ENCODE results near the gene HBS1L.
"Not testable (repeated sequence)": the region's sequence is repeated elsewhere in the genome, so short reads cannot be mapped to it uniquely, and the experiment has no call there.

Gene HBS1L

DNA sequence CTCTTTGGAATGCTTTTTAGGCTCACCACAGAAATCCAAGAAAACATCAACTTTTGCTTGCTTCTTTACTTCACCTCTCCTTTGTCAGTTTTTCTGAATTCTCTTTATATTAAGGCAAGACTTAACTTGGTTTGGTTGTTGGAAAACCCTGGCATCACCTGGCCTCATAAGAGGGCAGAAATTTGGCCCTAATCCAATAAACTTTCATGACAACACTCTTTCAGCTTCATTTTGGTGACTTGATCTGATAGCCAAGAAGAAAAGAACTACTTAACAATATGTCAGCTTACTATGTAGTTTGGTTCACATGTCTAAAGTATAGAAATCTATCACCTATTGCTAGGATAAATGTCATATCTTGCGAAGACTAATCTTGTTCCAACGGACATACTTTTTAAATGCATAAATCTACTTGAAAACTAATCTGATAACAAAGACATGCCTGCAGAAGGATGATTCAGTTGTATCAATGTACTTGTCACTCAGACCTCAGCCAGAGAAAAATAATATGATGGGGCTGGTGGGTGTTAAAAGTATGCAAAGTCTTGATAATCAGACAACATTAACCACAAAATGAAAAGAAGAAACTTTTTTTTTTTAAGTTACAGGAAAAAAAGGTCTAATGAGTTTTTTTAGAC lies 19.3 kb upstream of the HBS1L start:
- DNase-seq, result no peak

DNA sequence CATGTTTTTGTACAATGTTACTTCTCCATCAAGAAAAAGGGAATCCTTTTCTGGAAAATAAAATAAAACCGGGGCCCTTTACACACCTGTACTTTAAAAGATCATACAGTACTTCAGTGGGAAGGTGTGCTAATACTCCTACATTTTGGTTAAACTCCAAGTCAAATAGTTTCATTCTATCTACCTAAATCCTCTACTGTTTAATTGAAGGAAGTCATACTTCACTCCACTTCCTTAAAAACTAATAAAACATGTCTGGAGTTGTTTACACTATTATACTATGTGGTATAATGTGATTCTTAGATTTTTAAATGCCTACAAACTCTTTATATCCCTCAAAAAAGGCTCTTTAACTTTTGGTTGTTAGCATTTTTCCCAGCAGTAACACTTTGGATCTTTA lies 18.6 kb upstream of the HBS1L start:
- DNase-seq, result no peak

DNA sequence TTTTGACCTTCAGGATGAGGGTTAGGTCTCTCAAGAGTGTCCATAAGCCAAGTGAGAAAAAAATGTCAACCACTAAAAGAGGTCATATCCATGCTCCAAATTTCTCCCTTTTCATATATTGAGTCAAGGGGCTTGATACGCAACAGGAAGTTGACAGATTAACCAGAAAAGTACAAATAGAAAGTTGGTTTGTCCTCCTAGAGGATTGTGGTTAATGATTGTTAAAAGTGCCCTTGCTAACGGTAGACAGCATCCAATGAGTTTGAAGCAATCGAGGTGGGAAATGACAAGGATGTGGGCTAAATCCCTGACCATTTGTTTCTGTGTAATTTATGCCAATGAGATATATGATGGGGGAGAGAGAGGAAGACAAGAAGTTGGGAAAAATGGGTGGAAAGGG lies 18.1 kb upstream of the HBS1L start:
- no peak for DNase-seq

DNA sequence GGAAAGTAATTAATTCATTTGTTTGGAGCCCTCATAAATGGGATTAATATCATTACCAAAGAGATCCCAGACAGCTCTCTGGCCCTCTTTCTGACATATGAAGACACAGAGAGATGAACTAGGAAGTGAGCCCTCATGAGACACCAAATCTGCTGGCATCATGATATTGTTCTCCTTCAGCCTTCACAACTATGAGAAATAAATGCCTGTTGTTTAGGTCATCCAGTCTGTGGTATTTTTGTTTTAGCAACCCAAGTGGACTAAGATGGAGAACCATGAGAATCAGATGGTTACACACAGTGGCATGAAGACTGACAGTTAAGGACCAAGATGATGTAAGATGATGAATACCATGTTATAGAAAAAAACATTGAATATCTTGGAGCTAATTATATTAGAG lies 16.9 kb upstream of the HBS1L start:
- DNase-seq, result no peak

- DNase-seq, result no peak
Measured at GRCh38 chr6:135067911-135068310, 13.3 kb upstream of the HBS1L start.

DNA sequence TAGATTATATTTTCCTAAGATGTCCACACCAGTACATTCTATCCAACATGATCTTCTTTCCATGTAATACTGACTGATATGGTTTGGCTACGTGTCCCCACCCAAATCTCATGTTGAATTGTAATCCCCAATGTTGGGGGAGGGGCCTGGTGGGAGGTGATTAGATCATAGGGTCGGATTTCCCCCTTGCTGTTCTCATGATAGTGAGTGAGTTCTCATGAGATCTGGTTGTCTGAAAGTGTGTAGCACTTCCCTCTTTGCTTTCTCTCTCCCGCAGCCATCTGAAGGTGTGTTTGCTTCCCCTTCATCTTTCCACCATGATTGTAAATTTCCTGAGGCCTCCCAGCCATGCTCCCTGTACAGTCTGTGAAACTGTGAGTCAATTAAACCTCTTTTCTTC lies 12.2 kb upstream of the HBS1L start:
- DNase-seq, result no peak

GRCh38 chr6:135066397-135066796 lies 11.8 kb upstream of the HBS1L start:
- no peak for DNase-seq

DNA sequence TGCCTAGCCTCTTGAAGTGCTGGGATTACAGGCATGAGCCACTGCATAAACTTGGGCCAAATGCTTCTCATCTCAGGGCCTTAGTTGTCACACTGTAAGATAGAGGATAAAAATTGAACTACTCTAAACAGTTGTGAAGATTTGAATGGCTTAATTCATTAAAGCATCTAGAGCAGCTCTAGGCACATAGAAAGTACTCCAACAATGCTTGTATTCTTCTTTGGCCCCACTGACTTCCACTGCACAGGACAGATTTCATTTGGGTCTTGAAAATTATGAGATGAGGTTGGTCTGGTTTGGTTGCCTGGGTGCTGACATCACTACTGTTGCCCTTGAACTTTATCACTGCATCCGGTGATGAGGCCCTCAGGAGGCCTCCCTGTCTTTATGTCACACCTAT lies 10.0 kb upstream of the HBS1L start:
- no peak for DNase-seq

DNA sequence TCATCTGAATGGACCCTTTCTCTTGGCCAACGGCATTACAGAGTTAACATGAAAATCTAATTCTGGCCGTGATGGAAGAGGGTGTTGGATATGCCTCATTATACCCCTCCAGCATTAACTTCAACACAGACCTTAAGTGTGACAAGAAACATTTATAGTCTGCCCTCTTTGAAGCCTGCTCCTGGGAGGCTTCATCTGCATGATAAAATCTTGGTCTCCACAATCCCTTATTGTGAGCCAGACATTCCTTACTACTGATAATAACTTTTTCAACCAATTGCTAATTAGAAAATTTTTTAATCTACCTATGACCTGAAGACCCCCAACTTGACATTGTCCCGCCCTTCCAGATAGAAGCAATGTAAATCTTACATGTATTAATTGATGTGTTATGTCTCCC lies 9.3 kb upstream of the HBS1L start:
- no peak for DNase-seq

GRCh38 chr6:135062735-135063134 lies 8.1 kb upstream of the HBS1L start:
- DNase-seq, result no peak

GRCh38 chr6:135060076-135060475 lies 5.5 kb upstream of the HBS1L start:
- no peak for DNase-seq

DNA sequence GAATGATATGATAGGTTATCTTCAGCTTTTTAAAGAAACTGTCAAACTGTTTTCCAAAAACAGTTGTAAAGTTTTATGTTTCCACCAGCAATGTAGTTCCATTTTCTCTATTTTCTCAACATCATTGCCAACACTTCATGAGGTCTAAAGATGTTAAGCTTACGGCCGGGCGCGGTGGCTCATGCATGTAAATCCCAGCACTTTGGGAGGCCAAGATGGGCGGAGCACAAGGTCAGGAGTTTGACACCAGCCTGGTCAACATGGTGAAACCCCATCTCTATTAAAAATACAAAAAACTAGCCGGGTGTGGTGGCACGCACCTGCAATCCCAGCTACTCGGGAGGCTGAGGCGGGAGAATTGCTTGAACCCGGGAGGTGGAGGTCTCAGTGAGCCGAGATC lies 3.7 kb upstream of the HBS1L start:
- not testable (repeated sequence) for DNase-seq

DNA sequence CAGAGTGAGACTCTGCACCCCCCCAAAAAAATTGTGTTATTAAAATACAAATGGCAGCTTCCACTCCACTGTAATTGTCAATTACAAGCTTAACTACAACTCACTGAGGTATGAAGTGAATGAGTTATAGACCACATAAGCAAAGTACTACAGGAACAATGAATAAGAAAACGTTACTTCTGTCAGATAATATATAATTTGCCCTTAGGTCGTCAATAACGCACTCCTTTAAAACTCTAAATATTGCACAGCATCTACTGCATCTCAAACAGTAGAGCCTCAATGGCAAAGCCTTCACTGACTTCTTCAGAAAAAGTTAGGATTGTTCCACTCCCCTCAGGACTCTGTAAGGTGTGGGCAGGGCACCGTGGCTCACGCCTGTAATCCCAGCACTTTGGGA lies 2.0 kb upstream of the HBS1L start:
- no peak for DNase-seq

DNA sequence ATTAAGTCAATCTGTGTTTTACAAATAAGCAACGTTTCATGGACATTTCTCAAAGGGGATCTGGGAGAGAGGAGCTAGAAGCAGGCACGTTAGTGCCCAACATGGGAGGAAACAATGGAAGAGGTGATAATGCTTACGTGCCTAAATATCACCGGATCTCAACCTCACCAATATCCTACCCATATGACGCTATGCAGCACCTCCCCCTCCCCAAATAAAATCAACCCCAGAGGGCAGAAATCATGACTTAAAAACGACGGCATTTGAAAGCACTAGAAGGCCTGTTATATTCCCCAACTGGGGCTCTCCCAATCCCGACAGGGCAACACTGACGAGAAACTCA lies 425 bp downstream of the HBS1L start:
- no peak for DNase-seq

- DNase-seq, result no peak
Measured at GRCh38 chr6:135053406-135053805, 1.2 kb downstream of the HBS1L start.

GRCh38 chr6:135052939-135053338 lies 1.7 kb downstream of the HBS1L start:
- DNase-seq, result no peak

DNA sequence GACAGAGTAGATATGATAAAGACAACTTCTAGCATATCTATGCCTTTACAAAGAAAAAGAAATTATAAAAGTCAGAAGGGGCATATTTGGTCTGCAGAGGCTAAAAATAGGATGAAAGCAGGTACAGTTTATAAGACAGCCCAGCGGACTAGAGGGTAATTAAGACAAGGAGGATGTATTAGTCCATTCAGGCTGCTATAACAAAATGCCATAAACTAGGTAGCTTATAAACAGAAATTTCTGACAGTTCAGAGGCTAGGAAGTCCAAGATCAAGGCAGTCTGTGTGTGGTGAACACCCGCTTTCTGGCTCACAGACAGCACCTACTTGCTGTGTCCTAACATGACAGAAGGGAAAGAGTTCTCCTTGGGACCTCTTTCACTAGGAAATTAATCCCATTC lies 5.7 kb downstream of the HBS1L start:
- DNase-seq, result no peak

DNA sequence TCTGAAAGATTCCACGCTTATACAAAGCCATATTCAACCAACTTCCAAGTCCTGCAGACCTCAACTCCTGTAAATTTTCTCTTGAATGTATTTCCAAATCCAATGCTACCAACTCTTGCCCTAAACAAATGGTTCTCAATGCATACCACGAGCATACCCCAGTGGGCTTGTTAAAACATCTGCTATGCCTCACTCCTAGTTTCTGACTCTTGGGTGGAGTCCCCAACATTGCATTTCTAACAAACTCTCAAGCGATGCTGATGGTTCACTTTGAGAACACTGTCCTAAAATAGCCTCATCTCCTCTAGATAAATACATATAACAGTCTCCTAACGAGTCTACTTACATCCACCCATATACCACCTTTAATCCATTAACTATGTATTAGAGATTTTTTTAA lies 7.3 kb downstream of the HBS1L start:
- DNase-seq, result no peak

DNA sequence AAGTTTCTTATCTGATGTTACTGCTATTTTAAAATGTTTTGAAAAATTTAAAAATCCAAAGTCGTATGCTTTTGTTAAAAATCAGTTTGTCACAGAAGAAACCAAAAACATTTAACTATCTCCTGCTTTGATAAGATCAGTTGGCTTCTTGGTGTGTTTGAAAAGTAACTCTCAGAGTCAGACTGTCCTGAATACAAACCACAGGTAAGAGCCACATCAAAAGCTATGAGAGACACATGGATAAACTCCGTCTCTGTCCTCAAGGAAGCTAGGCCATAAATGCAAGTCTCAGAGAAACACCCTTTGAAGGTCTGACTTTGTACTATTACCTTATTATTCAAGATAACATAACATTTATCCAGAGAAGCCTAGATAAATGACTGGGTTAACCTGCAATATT lies 7.7 kb downstream of the HBS1L start:
- no peak for DNase-seq

DNA sequence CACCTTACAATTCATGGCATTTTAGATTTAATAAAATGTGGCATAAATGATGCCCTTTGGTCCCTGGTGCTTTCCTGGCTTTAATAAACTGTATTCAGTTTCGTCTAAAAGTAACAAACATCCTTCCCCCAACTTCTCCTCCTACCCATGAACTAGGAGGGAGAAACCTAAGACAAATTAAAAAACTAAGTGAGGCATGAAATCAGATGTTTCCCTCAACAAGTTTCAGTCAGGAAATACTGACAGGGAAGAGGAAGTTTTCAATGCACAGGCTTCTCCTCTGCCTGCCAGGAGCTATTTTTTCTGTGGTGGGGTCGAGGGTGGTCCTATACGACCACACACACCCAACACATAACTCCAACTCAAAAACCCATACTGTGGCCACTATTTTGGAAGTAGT lies 10.0 kb downstream of the HBS1L start:
- DNase-seq, result no peak

DNA sequence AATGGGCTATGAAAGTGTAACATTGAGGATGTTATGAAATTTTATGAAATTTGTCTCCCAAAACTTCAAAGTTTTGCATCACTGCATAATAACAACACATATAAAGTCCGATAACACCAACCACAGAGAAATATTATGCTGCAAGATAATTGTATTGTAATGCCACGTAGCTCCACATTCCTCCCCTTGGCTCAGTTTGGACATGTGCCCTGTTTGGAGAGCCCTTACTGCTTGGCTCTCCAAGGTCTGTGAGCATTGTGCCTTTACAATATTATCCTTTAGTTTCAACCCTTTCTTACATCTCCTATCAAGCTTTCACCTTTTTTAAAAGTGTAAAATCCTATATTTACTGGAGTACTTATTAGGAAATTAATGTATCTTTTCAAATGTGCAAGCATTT lies 10.8 kb downstream of the HBS1L start:
- no peak for DNase-seq

GRCh38 chr6:135043364-135043763 lies 11.3 kb downstream of the HBS1L start:
- no peak for DNase-seq

- DNase-seq, result no peak
Measured at GRCh38 chr6:135038335-135038734, 16.3 kb downstream of the HBS1L start.

DNA sequence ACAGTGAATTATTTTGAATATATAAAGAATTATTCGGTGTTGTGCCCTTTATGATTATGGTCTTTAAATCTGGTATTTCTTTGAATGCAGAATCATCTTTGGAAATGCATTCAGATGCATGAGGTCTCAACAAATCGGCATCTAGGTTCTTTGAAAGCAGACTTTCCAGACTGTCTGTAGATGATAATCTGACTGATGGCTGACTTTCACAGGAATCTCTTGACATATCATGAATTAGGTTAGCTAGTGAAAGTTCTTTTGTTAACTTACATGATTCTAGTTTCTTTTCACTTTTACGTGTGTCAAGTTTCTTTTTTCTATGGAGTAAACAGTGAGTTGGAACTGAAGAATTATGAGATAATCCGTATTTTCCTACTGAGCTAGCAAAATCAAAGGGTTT lies 17.1 kb downstream of the HBS1L start:
- no peak for DNase-seq

GRCh38 chr6:135036731-135037420 lies 17.7 kb downstream of the HBS1L start:
- no peak for DNase-seq

All from right hindlimb (tissue), 1 donor.